SU-DHL-6 (cell line): Measurements from ENCODE around the gene NRL.

Experiments used
- CTCF ChIP-seq: fragments of 200-600 bp; sonication (generic); IDR thresholded peaks from one replicate; pipeline ENCODE4 v1.5.1; 2017; ENCODE audit warnings: antibody characterized with exemption, mild to moderate bottlenecking, low read length, moderate library complexity; ENCODE audit not compliant: insufficient read depth, poor library complexity, severe bottlenecking
- EZH2phosphoT487 ChIP-seq: fragments of 200-600 bp; sonication (generic), shearing (Covaris generic); conservative IDR thresholded peaks from 2 replicates; pipeline ENCODE4 v1.6.1; 2018; ENCODE audit warnings: mild to moderate bottlenecking, antibody characterized with exemption, low read length, moderate library complexity, mixed read lengths

DNA sequence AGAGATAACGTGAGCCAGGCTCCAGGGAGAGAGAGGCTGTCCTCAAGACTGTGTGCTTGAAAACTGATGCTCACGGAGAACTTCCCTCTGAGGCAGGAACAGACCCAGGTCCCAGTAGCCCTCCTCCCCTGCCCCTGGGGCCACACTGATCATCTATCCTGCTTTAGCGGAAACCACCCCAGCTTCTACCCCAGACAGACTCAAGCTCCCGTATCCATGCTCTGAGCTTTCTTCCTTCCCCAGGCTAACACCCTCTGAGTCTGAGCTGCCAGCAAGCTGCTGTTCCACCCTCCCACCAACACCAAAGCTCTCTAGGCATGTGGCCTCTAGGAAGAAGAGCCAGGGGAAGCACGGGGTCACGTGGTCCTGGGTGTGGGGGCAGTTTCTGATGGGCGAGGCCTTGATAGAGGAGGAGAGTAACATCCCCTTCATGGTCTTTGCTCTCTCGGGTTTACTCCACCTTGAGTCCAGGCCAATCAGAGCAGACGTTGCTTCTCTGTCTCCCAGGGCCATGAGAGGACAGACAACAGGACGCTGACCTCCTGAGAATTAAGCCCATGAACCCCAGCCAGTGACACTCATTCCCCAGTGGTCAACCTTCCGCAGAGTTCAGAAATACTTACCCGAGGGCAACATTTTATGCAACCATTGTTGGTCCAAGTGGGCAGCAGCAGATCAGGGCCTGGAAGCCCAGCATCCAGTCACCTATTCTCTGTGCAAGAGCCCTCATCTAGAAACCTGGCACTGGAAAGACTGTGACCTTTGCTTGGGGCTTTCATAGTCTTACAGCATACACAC lies 19.3 kb downstream of the NRL start:
- TF ChIP-seq CTCF = no peak
- no peak for TF ChIP-seq EZH2phosphoT487
